H1 (cell line): ENCODE data around the gene PPP1R14C.

Experiments
- CTCF ChIP-seq, 3 experiments: IDR thresholded peaks; 1 replicate in 2 of 3; 2 replicates in 1 of 3; pipeline versions ENCODE4 v1.5.1 to v1.6.1; 2011; ENCODE audit warnings: low read length in 3 of 3, mild to moderate bottlenecking in 3 of 3, inconsistent platforms in 2 of 3, low read depth in 1 of 3, moderate library complexity in 1 of 3; ENCODE audit not compliant: insufficient read depth in 1 of 3; ENCODE audit errors: control extremely low read depth in 1 of 3
- POLR2A ChIP-seq, 2 experiments: IDR thresholded peaks; 1 replicate in 1 of 2; 2 replicates in 1 of 2; pipeline ENCODE4 v1.6.1; 2011; ENCODE audit warnings: low read depth in 2 of 2, low read length in 2 of 2, mild to moderate bottlenecking in 2 of 2; ENCODE audit errors: control extremely low read depth in 1 of 2

GRCh38 chr6:150212778-150213177, 69.9 kb downstream of the PPP1R14C start:
- no peak for TF ChIP-seq CTCF (IDR thresholded peaks at IDR 0.05; ENCODE audit: control extremely low read depth in 1 of 3, insufficient read depth in 1 of 3, low read depth in 1 of 3, low read length in 3 of 3)
- TF ChIP-seq POLR2A (IDR thresholded peaks at IDR 0.05; ENCODE audit: control extremely low read depth in 1 of 2, low read depth in 2 of 2, low read length in 2 of 2), result no peak
